Activated CD8-positive, alpha-beta T cell treated with anti-CD3 and anti-CD28 coated beads for 36 hours (primary cell): ENCODE results near the gene GPC5. TPM values are rescaled to one million over a fixed set of nuclear protein-coding genes. Genes with fewer than 3 reads are reported as not detected.
"Not testable (repeated sequence)": the region's sequence is repeated elsewhere in the genome, so short reads cannot be mapped to it uniquely, and the experiment has no call there.

Experiments
- ATAC-seq: fragments of 200-7000 bp; cut with Tn5 transposase; one replicate; pipeline ENCODE4 v1.10.0; 2021; ENCODE audit warnings: mild to moderate bottlenecking, moderate library complexity
- CTCF ChIA-PET: fragments of 350-600 bp; sonication (Branson Sonifier 250); formaldehyde crosslinking; loops from one replicate; lab custom pipeline; 2021; ENCODE audit warnings: antibody characterized with exemption; lab: Charles Lee
- POLR2A ChIA-PET: fragments of 350-600 bp; sonication (Branson Sonifier 250); formaldehyde crosslinking; loops from one replicate; lab custom pipeline; 2021; ENCODE audit warnings: antibody characterized with exemption; lab: Charles Lee
- DNase-seq: peaks from one replicate; pipeline ENCODE4 v3.0.0-alpha.2; 2020
- H3K27ac Mint-ChIP-seq: one replicate; pipeline ENCODE4 v1.8.0; 2021; ENCODE audit warnings: mild to moderate bottlenecking, mixed read lengths
- H3K27me3 Mint-ChIP-seq: one replicate; pipeline ENCODE4 v1.8.0; 2021; ENCODE audit warnings: mixed read lengths
- H3K36me3 Mint-ChIP-seq: one replicate; pipeline ENCODE4 v1.8.0; 2021; ENCODE audit warnings: low read depth, mixed read lengths
- H3K4me1 Mint-ChIP-seq: one replicate; pipeline ENCODE4 v1.8.0; 2021; ENCODE audit warnings: low read depth, mixed read lengths
- H3K4me3 Mint-ChIP-seq: one replicate; pipeline ENCODE4 v1.8.0; 2021; ENCODE audit warnings: mild to moderate bottlenecking, moderate library complexity, mixed read lengths
- H3K9me3 Mint-ChIP-seq: one replicate; pipeline ENCODE4 v1.8.0; 2021; ENCODE audit warnings: mixed read lengths
- CTCF ChIP-seq: fragments of 200-600 bp; IDR thresholded peaks from one replicate; pipeline ENCODE4 v1.8.0; 2022; ENCODE audit warnings: antibody characterized with exemption, mild to moderate bottlenecking
- intact Hi-C: fragments of 100-400 bp; cut with micrococcal nuclease; formaldehyde crosslinking; loops from one replicate; pipeline ENCODE4 v1.10.0; 2022
- total RNA-seq, 2 experiments: library from RNA; stranded (reverse); gene quantifications; one replicate each; pipeline ENCODE4 v1.2.3, GENCODE V29; 2021

The GPC5 gene
- total RNA-seq, 2 experiments from 2014 or later, result 0.13 to 0.14 TPM

DNA sequence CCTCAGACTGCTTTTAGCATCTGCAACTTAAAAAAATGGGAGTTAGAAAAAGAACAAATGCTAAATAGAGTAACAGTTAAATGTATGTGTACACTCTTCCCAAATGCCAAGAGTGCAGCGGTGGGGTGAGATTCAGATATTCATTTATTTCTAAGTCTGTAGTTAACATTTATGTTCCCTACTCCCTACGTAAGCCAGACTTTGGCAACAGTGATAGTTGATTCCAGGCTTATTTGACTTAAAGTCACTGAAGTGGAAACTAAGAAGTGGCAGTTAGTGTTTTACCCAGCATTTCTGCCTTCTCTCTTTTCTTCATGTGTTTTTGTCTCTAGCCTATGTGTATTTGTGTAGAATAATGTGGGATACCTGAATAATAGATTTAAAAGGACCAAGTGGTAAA lies 46.4 kb upstream of the GPC5 start:
- peaks cover 54% of the 10 kb centered on the region for H3K4me1 Mint-ChIP-seq

DNA sequence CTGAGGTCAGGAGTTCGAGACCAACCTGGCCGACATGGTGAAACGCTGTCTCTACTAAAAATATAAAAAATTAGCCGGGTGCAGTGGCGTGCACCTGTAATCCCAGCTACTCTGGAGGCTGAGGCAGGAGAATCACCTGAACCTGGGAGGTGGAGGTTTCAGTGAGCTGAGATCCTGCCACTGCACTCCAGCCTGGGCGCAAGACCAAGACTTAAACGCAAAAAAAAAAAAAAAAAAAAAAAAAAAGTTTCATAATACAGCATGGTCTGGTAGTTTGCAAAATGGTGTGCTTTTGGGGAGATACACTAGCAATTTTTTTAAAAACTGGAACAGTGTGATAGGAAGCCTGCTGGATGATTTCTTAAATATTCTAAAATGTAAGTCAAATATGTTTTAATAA lies 45.5 kb upstream of the GPC5 start:
- Mint-ChIP-seq H3K36me3 (peaks cover 85% of the 10 kb centered on the region), H3K4me1 (peaks cover 58% of the 10 kb centered on the region), H3K4me3 (peak overlapping the region; percentile 49), H3K27ac (peak overlapping the region; percentile 42)
- CTCF ChIA-PET, H3K27me3 Mint-ChIP-seq, DNase-seq, intact Hi-C loops, H3K9me3 Mint-ChIP-seq, ATAC-seq: not testable (repeated sequence)
- POLR2A ChIA-PET, result interaction anchor here (0.6 to 1.4 kb wide), 2 partner anchors 13 to 59 kb away, joined by 3 read pairs; no protein-coding TSS in a partner anchor

More for the DNA sequence above, 46.4 kb upstream of the GPC5 start:
- ATAC-seq (no peak), DNase-seq (no peak)
- Mint-ChIP-seq H3K27me3 (no peaks in the 10 kb centered on the region), H3K4me3 (peak overlapping the region; percentile 99), H3K9me3 (no peaks in the 10 kb centered on the region), H3K36me3 (peaks cover 79% of the 10 kb centered on the region), H3K27ac (peak overlapping the region; percentile 71)
- no peak for TF ChIP-seq CTCF
- ChIA-PET CTCF (interaction anchor here (1.1 kb wide), 1 partner anchor 39 kb away, joined by 3 read pairs; no protein-coding TSS in a partner anchor), POLR2A (interaction anchor here (1.1 to 1.4 kb wide), 3 partner anchors 11 to 60 kb away, joined by 3 to 4 read pairs (median 3); no protein-coding TSS in a partner anchor)
- intact Hi-C loops, result no loop called here

GRCh38 chr13:91353494-91353893 lies 44.9 kb upstream of the GPC5 start:
- CTCF ChIA-PET, result interaction anchor here (1.1 kb wide), 1 partner anchor 25 kb away, joined by 4 read pairs; no protein-coding TSS in a partner anchor
- Mint-ChIP-seq H3K4me1 (peaks cover 61% of the 10 kb centered on the region), H3K9me3 (no peaks in the 10 kb centered on the region), H3K27ac (peak overlapping the region; percentile 42), H3K36me3 (peaks cover 88% of the 10 kb centered on the region), H3K27me3 (no peaks in the 10 kb centered on the region), H3K4me3 (peak overlapping the region; percentile 49)
- TF ChIP-seq CTCF, result no peak
- intact Hi-C loops, result no loop called here
- POLR2A ChIA-PET, result interaction anchor here (0.6 to 1.4 kb wide), 3 partner anchors 14 to 58 kb away, joined by 3 to 4 read pairs (median 3); no protein-coding TSS in a partner anchor
- DNase-seq (no peak), ATAC-seq (no peak)

GRCh38 chr13:91355099-91355825 lies 43.2 kb upstream of the GPC5 start:
- TF ChIP-seq CTCF, result no peak
- Mint-ChIP-seq H3K4me1 (peaks cover 60% of the 10 kb centered on the region), H3K27me3 (no peaks in the 10 kb centered on the region), H3K27ac (no peak overlapping the region), H3K36me3 (peaks cover 76% of the 10 kb centered on the region), H3K9me3 (no peaks in the 10 kb centered on the region), H3K4me3 (no peak overlapping the region)
- ChIA-PET POLR2A (interaction anchor here (0.6 to 5.9 kb wide), 9 partner anchors 9 to 52 kb away, joined by 3 to 35 read pairs (median 4); partner anchors contain the start of gene MIR17HG), CTCF (no interaction called here)
- intact Hi-C loops, result no loop called here
- ATAC-seq (no peak), DNase-seq (no peak)

DNA sequence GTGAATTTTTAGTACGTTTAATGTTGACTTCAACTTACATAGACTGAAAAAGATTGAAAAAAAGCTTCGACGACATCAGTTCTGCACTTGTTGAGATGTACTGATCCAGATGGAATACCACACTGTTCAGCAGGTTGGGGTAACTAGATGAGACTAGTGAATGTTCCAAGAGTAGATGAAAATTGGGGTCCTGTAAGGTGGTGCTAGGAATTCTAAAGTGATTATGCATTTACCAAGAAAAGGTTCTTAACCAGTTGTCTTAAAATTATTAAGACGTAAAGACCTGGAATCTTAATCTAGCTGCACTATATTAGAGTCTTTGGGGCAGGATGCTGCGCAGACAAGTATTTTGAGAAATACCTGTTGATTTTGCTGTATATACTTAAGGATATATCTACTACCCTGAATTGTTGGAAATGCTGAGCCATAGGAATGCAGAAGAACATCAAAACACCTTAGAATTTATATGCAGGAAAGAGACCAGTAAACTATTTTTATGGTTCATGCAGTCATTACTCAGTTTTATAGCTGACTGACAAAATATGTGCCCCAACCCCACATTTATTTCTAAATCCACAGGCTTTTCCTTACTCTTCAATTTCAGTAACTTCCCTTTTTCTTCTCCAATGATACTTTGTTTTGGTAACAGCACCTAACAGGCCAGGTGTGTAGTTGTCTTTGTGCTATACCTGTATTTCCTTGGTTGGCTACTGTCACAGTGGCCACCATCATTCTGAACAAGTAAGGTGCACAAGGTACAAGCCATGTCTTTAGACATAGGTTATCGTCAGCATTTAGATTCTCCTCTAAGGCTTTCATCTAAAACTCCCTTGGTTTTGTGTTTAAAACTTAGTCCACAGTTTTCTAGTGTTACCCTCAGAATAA lies 42.4 kb upstream of the GPC5 start:
- TF ChIP-seq CTCF, result no peak
- POLR2A ChIA-PET, result interaction anchor here (0.6 to 5.9 kb wide), 12 partner anchors 9 to 64 kb away, joined by 3 to 35 read pairs (median 4); partner anchors contain the start of gene MIR17HG

More for the DNA sequence above, 42.4 kb upstream of the GPC5 start:
- DNase-seq, result no peak
- Mint-ChIP-seq H3K36me3 (peaks cover 70% of the 10 kb centered on the region), H3K27ac (no peak overlapping the region), H3K4me1 (peaks cover 53% of the 10 kb centered on the region), H3K9me3 (no peaks in the 10 kb centered on the region), H3K4me3 (no peak overlapping the region), H3K27me3 (no peaks in the 10 kb centered on the region)
- CTCF ChIA-PET, result interaction anchor here (1.1 to 1.2 kb wide), 3 partner anchors 10 to 43 kb away, joined by 3 to 6 read pairs (median 4); no protein-coding TSS in a partner anchor
- intact Hi-C loops, result no loop called here
- ATAC-seq, result no peak
